ENCODE results near the gene TFDP1.

GRCh38 chr13:113598481-113598880 is 13.9 kb downstream of the TFDP1 start:
- no peak for TF ChIP-seq POLR2A (IDR thresholded peaks at IDR 0.05)
- TF ChIP-seq, protein P1, sequence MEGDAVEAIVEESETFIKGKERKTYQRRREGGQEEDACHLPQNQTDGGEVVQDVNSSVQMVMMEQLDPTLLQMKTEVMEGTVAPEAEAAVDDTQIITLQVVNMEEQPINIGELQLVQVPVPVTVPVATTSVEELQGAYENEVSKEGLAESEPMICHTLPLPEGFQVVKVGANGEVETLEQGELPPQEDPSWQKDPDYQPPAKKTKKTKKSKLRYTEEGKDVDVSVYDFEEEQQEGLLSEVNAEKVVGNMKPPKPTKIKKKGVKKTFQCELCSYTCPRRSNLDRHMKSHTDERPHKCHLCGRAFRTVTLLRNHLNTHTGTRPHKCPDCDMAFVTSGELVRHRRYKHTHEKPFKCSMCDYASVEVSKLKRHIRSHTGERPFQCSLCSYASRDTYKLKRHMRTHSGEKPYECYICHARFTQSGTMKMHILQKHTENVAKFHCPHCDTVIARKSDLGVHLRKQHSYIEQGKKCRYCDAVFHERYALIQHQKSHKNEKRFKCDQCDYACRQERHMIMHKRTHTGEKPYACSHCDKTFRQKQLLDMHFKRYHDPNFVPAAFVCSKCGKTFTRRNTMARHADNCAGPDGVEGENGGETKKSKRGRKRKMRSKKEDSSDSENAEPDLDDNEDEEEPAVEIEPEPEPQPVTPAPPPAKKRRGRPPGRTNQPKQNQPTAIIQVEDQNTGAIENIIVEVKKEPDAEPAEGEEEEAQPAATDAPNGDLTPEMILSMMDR (IDR thresholded peaks at IDR 0.05) = no peak

All from thyroid gland (tissue), 4 donors.